ENCODE measurements around the gene POLR3C. TPM values are rescaled to one million over a fixed set of nuclear protein-coding genes. Genes with fewer than 3 reads are reported as not detected.

The POLR3C gene
- total RNA-seq, 1 donor from 2014 or later: 39.0 TPM

- Mint-ChIP-seq H3K9me3 (no peaks in the 10 kb centered on the region), H3K36me3 (ENCODE audit: low read depth) (no peaks in the 10 kb centered on the region), H3K4me1 (peaks cover 8% of the 10 kb centered on the region), H3K27me3 (peaks cover 6% of the 10 kb centered on the region), H3K27ac (no peak overlapping the region), H3K4me3 (no peak overlapping the region)
- DNase-seq: no peak
- intact Hi-C loops (cut with micrococcal nuclease): loop anchor here (2.0 kb wide), 2 partner anchors 20 to 122 kb away; partner anchors contain the start of gene ITGA10
Observed at GRCh38 chr1:145891143-145891542, 67.1 kb downstream of the POLR3C start.

- peaks cover 4% of the 10 kb centered on the region for H3K4me1 Mint-ChIP-seq
- no peak overlapping the region for H3K4me3 Mint-ChIP-seq
- H3K27ac Mint-ChIP-seq: no peak overlapping the region
- H3K9me3 Mint-ChIP-seq: no peaks in the 10 kb centered on the region
- peak; percentile 87 for DNase-seq
- intact Hi-C loops (cut with micrococcal nuclease): loop anchor here (2.0 kb wide), 2 partner anchors 19 to 121 kb away; partner anchors contain the start of gene ITGA10
- peaks cover 5% of the 10 kb centered on the region for H3K27me3 Mint-ChIP-seq
- no peaks in the 10 kb centered on the region for H3K36me3 Mint-ChIP-seq (ENCODE audit: low read depth)
Observed at GRCh38 chr1:145891587-145892485, 67.8 kb downstream of the POLR3C start.

- Mint-ChIP-seq H3K4me3 (no peak overlapping the region), H3K27me3 (peaks cover 4% of the 10 kb centered on the region), H3K9me3 (no peaks in the 10 kb centered on the region), H3K4me1 (peaks cover 3% of the 10 kb centered on the region), H3K27ac (no peak overlapping the region), H3K36me3 (ENCODE audit: low read depth) (no peaks in the 10 kb centered on the region)
- no peak for DNase-seq
- intact Hi-C loops (cut with micrococcal nuclease): no loop called here
Observed at GRCh38 chr1:145892486-145893087, 68.6 kb downstream of the POLR3C start.

- Mint-ChIP-seq H3K4me1 (peaks cover 3% of the 10 kb centered on the region), H3K27ac (no peak overlapping the region), H3K27me3 (peaks cover 4% of the 10 kb centered on the region), H3K36me3 (ENCODE audit: low read depth) (no peaks in the 10 kb centered on the region), H3K9me3 (no peaks in the 10 kb centered on the region), H3K4me3 (no peak overlapping the region)
- intact Hi-C loops (cut with micrococcal nuclease): no loop called here
- no peak for DNase-seq
Observed at GRCh38 chr1:145893306-145894055, 69.5 kb downstream of the POLR3C start.

Other genes starting within 250 kb of the POLR3C start
- 29.5 and 30.3 TPM in 2 replicates for gene GPR89A, start 216.2 kb upstream of the POLR3C start, total RNA-seq
- 0.16 TPM in 1 of 2 replicates, not detected in the other for gene PDZK1, start 116.8 kb upstream of the POLR3C start, total RNA-seq
- gene CD160, start 104.7 kb upstream of the POLR3C start, total RNA-seq: 0.59 TPM in 1 of 2 replicates, not detected in the other
- 14.1 and 15.5 TPM in 2 replicates for gene RNF115, start 105 bp upstream of the POLR3C start, total RNA-seq
- gene NUDT17, start 21.4 kb downstream of the POLR3C start, total RNA-seq: 2.5 and 3.4 TPM in 2 replicates
- gene PIAS3, start 34.9 kb downstream of the POLR3C start, total RNA-seq: 19.1 and 20.2 TPM in 2 replicates
- 0.40 TPM in 2 replicates for gene ANKRD35, start 61.7 kb downstream of the POLR3C start, total RNA-seq
- gene ITGA10, start 85.8 kb downstream of the POLR3C start, total RNA-seq: 1.7 and 2.4 TPM in 2 replicates
- 31.7 and 32.2 TPM in 2 replicates for gene PEX11B, start 94.5 kb downstream of the POLR3C start, total RNA-seq
- gene RBM8A, start 103.3 kb downstream of the POLR3C start, total RNA-seq: 326 and 355 TPM in 2 replicates
- 37.8 and 38.4 TPM in 2 replicates for gene LIX1L, start 133.8 kb downstream of the POLR3C start, total RNA-seq
- gene ANKRD34A, start 140.4 kb downstream of the POLR3C start, total RNA-seq: 4.8 and 5.2 TPM in 2 replicates
- gene POLR3GL, start 140.5 kb downstream of the POLR3C start, total RNA-seq: 12.1 and 12.6 TPM in 2 replicates
- 83.4 and 85.2 TPM in 2 replicates for gene TXNIP, start 172.4 kb downstream of the POLR3C start, total RNA-seq
- gene HJV, start 197.5 kb downstream of the POLR3C start, total RNA-seq: not detected in 2 replicates